Motor neuron (in vitro differentiated cells): Measurements from ENCODE around the gene KDM7A. TPM values are rescaled to one million over a fixed set of nuclear protein-coding genes. Genes with fewer than 3 reads are reported as not detected.
"Not testable (repeated sequence)": the region's sequence is repeated elsewhere in the genome, so short reads cannot be mapped to it uniquely, and the experiment has no call there.

Experiments used
- ATAC-seq, 8 experiments: fragments of 200-7000 bp; cut with Tn5 transposase; replicated peaks in 6 of 8; 2 replicates each; pipeline ENCODE4 v1.8.0; 2021; ENCODE audit warnings: mild to moderate bottlenecking in 8 of 8, moderate library complexity in 8 of 8
- H3K27ac ChIP-seq, 2 donors: fragments of 250-450 bp; sonication (Bioruptor Pico); 2 replicates each; pipeline ENCODE4 v1.9.0; 2021; ENCODE audit warnings: antibody characterized with exemption in 2 of 2, mild to moderate bottlenecking in 2 of 2, moderate library complexity in 1 of 2
- H3K4me1 ChIP-seq, 2 donors: fragments of 250-450 bp; sonication (Bioruptor Pico); replicated peaks in 1 of 2; 2 replicates each; pipeline ENCODE4 v1.6.1; 2021; ENCODE audit warnings: antibody characterized with exemption in 2 of 2, mild to moderate bottlenecking in 2 of 2, moderate library complexity in 1 of 2
- H3K4me3 ChIP-seq, 5 donors: fragments of 250-450 bp; sonication (Bioruptor Pico); 2 replicates each; pipeline ENCODE4 v1.9.0; 2021; ENCODE audit warnings: antibody characterized with exemption in 5 of 5, mild to moderate bottlenecking in 5 of 5, moderate library complexity in 4 of 5
- WGBS, 10 experiments: fragments of 450-650 bp; shearing (Covaris generic); methylation state at CpG; one replicate each; pipeline ENCODE4 v1.0.0; 2022; 5-methylcytosine and 5-hydroxymethylcytosine counted together
- in situ Hi-C, 9 experiments: fragments of 400-800 bp; cut with MboI; loops; one replicate each; pipeline ENCODE4 v1.15.0; 2021; ENCODE audit warnings: low sequenced_read_pairs in 9 of 9, low pct_unique_long_range_greater_than_20kb in 2 of 9; ENCODE audit not compliant: unreplicated experiment in 9 of 9
- total RNA-seq, 8 experiments: library from RNA; unstranded; fragments of 300-600 nt; gene quantifications; 2 replicates each; pipeline versions ENCODE4 v1.2.3 to v1.2.4, GENCODE V29; 2022

The KDM7A gene
- total RNA-seq, 8 experiments from 2014 or later: 8.6 to 15.5 (median 9.8) TPM

GRCh38 chr7:140211698-140212097, 34.9 kb upstream of the KDM7A start:
- Histone ChIP-seq H3K4me3 (no peak overlapping the region), H3K27ac (no peak overlapping the region), H3K4me1 (no peaks in the 10 kb centered on the region)
- ATAC-seq: no peak
- in situ Hi-C loops: no loop called here
- 80 to 100% (median 100%) methylated on average over 1 to 4 of the region's 4 CpGs; no CpG with 5 or more reads in 2 of the 10 experiments for WGBS, 10 experiments

GRCh38 chr7:140209866-140210609, 33.3 kb upstream of the KDM7A start:
- in situ Hi-C loops: no loop called here
- ATAC-seq: no peak

GRCh38 chr7:140206616-140207389, 30.0 kb upstream of the KDM7A start:
- Histone ChIP-seq H3K4me3 (no peak overlapping the region), H3K4me1 (no peaks in the 10 kb centered on the region), H3K27ac (no peak overlapping the region)
- ATAC-seq: no peak
- 45 to 81% (median 64%) methylated on average over 2 to 4 of the region's 4 CpGs; no CpG with 5 or more reads in 1 of the 10 experiments for WGBS, 10 experiments
- in situ Hi-C loops: no loop called here

More at GRCh38 chr7:140209866-140210609, 33.3 kb upstream of the KDM7A start:
- H3K4me1 ChIP-seq: no peaks in the 10 kb centered on the region
- no peak overlapping the region for H3K27ac ChIP-seq
- 0 to 100% (median 88%) methylated on average over 1 to 11 of the region's 17 CpGs for WGBS, 10 experiments
- no peak overlapping the region for H3K4me3 ChIP-seq

GRCh38 chr7:140205600-140205999, 28.8 kb upstream of the KDM7A start:
- Histone ChIP-seq H3K4me3 (no peak overlapping the region), H3K27ac (no peak overlapping the region), H3K4me1 (no peaks in the 10 kb centered on the region)
- ATAC-seq: no peak
- 30 to 64% (median 50%) methylated on average over 1 to 4 of the region's 4 CpGs; no CpG with 5 or more reads in 2 of the 10 experiments for WGBS, 10 experiments
- in situ Hi-C loops: no loop called here

- ATAC-seq: no peak
- H3K27ac ChIP-seq: no peak overlapping the region
- no peak overlapping the region for H3K4me3 ChIP-seq
- H3K4me1 ChIP-seq: no peaks in the 10 kb centered on the region
- in situ Hi-C loops: no loop called here
Measured at GRCh38 chr7:140203556-140203955, 26.8 kb upstream of the KDM7A start.

GRCh38 chr7:140202942-140203341, 26.2 kb upstream of the KDM7A start:
- H3K4me1 ChIP-seq, H3K27ac ChIP-seq, in situ Hi-C loops, ATAC-seq, H3K4me3 ChIP-seq: not testable (repeated sequence)
- 40 to 100% (median 93%) methylated on average over 1 to 4 of the region's 6 CpGs; no CpG with 5 or more reads in 5 of the 10 experiments for WGBS, 10 experiments

GRCh38 chr7:140201393-140201792, 24.6 kb upstream of the KDM7A start:
- in situ Hi-C loops: no loop called here
- Histone ChIP-seq H3K27ac (no peak overlapping the region), H3K4me3 (no peak overlapping the region), H3K4me1 (no peaks in the 10 kb centered on the region)
- 49 to 90% (median 79%) methylated on average over 2 to 6 of the region's 6 CpGs for WGBS, 10 experiments
- ATAC-seq: no peak

GRCh38 chr7:140200061-140200989, 23.5 kb upstream of the KDM7A start:
- WGBS, 10 experiments: 12 to 97% (median 83%) methylated on average over 3 to 10 of the region's 15 CpGs
- in situ Hi-C loops: no loop called here
- Histone ChIP-seq H3K4me3 (no peak overlapping the region), H3K4me1 (no peaks in the 10 kb centered on the region), H3K27ac (no peak overlapping the region)
- ATAC-seq: peak; percentile 88 to 100 (median 100)

GRCh38 chr7:140197938-140198337, 21.2 kb upstream of the KDM7A start:
- ATAC-seq: no peak
- Histone ChIP-seq H3K4me3 (no peak overlapping the region), H3K4me1 (no peaks in the 10 kb centered on the region), H3K27ac (no peak overlapping the region)
- WGBS, 10 experiments: 20 to 89% (median 81%) methylated on average over 1 to 2 of the region's 2 CpGs
- in situ Hi-C loops: no loop called here

GRCh38 chr7:140197218-140197890, 20.6 kb upstream of the KDM7A start:
- Histone ChIP-seq H3K4me1 (no peaks in the 10 kb centered on the region), H3K4me3 (no peak overlapping the region), H3K27ac (no peak overlapping the region)
- WGBS, 10 experiments: 49 to 86% (median 79%) methylated on average over 1 to 8 of the region's 9 CpGs; no CpG with 5 or more reads in 2 of the 10 experiments
- in situ Hi-C loops: no loop called here
- ATAC-seq: no peak

- Histone ChIP-seq H3K27ac (no peak overlapping the region), H3K4me1 (no peaks in the 10 kb centered on the region), H3K4me3 (no peak overlapping the region)
- ATAC-seq: no peak
- 0 to 94% (median 70%) methylated on average over 1 to 10 of the region's 10 CpGs for WGBS, 10 experiments
- in situ Hi-C loops: no loop called here
Measured at GRCh38 chr7:140196361-140197217, 19.8 kb upstream of the KDM7A start.

- Histone ChIP-seq H3K4me1 (no peaks in the 10 kb centered on the region), H3K27ac (no peak overlapping the region), H3K4me3 (no peak overlapping the region)
- in situ Hi-C loops: no loop called here
- 75 to 100% (median 100%) methylated on average over 1 of the region's 1 CpG; no CpG with 5 or more reads in 2 of the 10 experiments for WGBS, 10 experiments
- ATAC-seq: no peak
Measured at GRCh38 chr7:140195859-140196258, 19.1 kb upstream of the KDM7A start.
